ENCODE measurements around the gene ACTR2.
"Not testable (repeated sequence)": the region's sequence is repeated elsewhere in the genome, so short reads cannot be mapped to it uniquely, and the experiment has no call there.

ACTR2 gene

GRCh38 chr2:65316072-65316471 is 88.4 kb downstream of the ACTR2 start:
- peaks cover 7 to 13% of the 10 kb centered on the region in 2 experiments for H3K36me3 ChIP-seq (ENCODE audit: control insufficient read depth in 1 of 2, insufficient read depth in 2 of 2, low read length in 2 of 2)
- no peaks in the 10 kb centered on the region for H3K9me3 ChIP-seq (ENCODE audit: insufficient read depth, low read depth, low read length)
- no peak overlapping the region for H2BK12ac ChIP-seq (ENCODE audit: low read length)
- H3K4me1 ChIP-seq (ENCODE audit: control insufficient read depth in 1 of 2, insufficient read depth in 2 of 2, low read length in 2 of 2) = peaks cover 19 to 24% of the 10 kb centered on the region in 2 experiments
- no peak overlapping the region for H2AFZ ChIP-seq (ENCODE audit: insufficient read depth, low read length, poor library complexity)
- no peaks in the 10 kb centered on the region for H3K27me3 ChIP-seq (ENCODE audit: insufficient read depth, low read length)
- no peak overlapping the region for H3K9ac ChIP-seq (ENCODE audit: low read length)
- H3K4me3 ChIP-seq (ENCODE audit: low read depth, low read length) = no peak overlapping the region
- H3K79me1 ChIP-seq (ENCODE audit: low read length) = peaks cover 13% of the 10 kb centered on the region
- H3K79me2 ChIP-seq (ENCODE audit: control insufficient read depth, insufficient read depth, low read length, poor library complexity) = no peaks in the 10 kb centered on the region
- peak overlapping the region; percentile 39 for H3K27ac ChIP-seq (ENCODE audit: low read depth, low read length)
- H2BK120ac ChIP-seq (ENCODE audit: insufficient read depth, low read length, poor library complexity) = peak overlapping the region; percentile 23
- no peak overlapping the region for H4K8ac ChIP-seq (ENCODE audit: low read depth, low read length)
- no peak overlapping the region for H3K23ac ChIP-seq (ENCODE audit: low read length)
- H2AK5ac ChIP-seq (ENCODE audit: low read length) = no peak overlapping the region
- H4K91ac ChIP-seq (ENCODE audit: low read depth, low read length) = peak overlapping the region; percentile 53
- H4K12ac ChIP-seq (ENCODE audit: low read depth, low read length) = no peak overlapping the region
- H2BK5ac ChIP-seq (ENCODE audit: low read depth, low read length, poor library complexity) = peak overlapping the region; percentile 6
- no peak overlapping the region for H3K18ac ChIP-seq (ENCODE audit: low read length)
- no peak overlapping the region for H3K4ac ChIP-seq (ENCODE audit: low read depth, low read length)
- WGBS (ENCODE audit: extremely low coverage, insufficient coverage, insufficient read length) = no CpG with 5 or more reads among the region's 6 CpGs
- H3K4me2 ChIP-seq (ENCODE audit: low read length) = no peak overlapping the region
- no peak for DNase-seq
- no peak overlapping the region for H3K14ac ChIP-seq (ENCODE audit: low read length)

- H3K79me2 ChIP-seq (ENCODE audit: control insufficient read depth, insufficient read depth, low read length, poor library complexity); H4K12ac ChIP-seq (ENCODE audit: low read depth, low read length); H2AK5ac ChIP-seq (ENCODE audit: low read length); H3K27me3 ChIP-seq (ENCODE audit: insufficient read depth, low read length); H3K4ac ChIP-seq (ENCODE audit: low read depth, low read length); H4K91ac ChIP-seq (ENCODE audit: low read depth, low read length); H3K14ac ChIP-seq (ENCODE audit: low read length); H3K18ac ChIP-seq (ENCODE audit: low read length); DNase-seq; H2BK12ac ChIP-seq (ENCODE audit: low read length); H2BK5ac ChIP-seq (ENCODE audit: low read depth, low read length, poor library complexity); H2BK120ac ChIP-seq (ENCODE audit: insufficient read depth, low read length, poor library complexity); H3K4me3 ChIP-seq (ENCODE audit: low read depth, low read length); H3K9ac ChIP-seq (ENCODE audit: low read length); H2AFZ ChIP-seq (ENCODE audit: insufficient read depth, low read length, poor library complexity); H3K4me2 ChIP-seq (ENCODE audit: low read length); H3K9me3 ChIP-seq (ENCODE audit: insufficient read depth, low read depth, low read length); H4K8ac ChIP-seq (ENCODE audit: low read depth, low read length); H3K27ac ChIP-seq (ENCODE audit: low read depth, low read length); H3K23ac ChIP-seq (ENCODE audit: low read length): not testable (repeated sequence)
- Histone ChIP-seq H3K79me1 (ENCODE audit: low read length) (peaks cover 13% of the 10 kb centered on the region), H3K36me3 (ENCODE audit: control insufficient read depth in 1 of 2, insufficient read depth in 2 of 2, low read length in 2 of 2) (peaks cover 7 to 13% of the 10 kb centered on the region in 2 experiments), H3K4me1 (ENCODE audit: control insufficient read depth in 1 of 2, insufficient read depth in 2 of 2, low read length in 2 of 2) (peaks cover 19 to 24% of the 10 kb centered on the region in 2 experiments)
- WGBS (ENCODE audit: extremely low coverage, insufficient coverage, insufficient read length) = no CpG with 5 or more reads among the region's 7 CpGs
Measured at GRCh38 chr2:65317351-65317750, 89.7 kb downstream of the ACTR2 start.

GRCh38 chr2:65317841-65318240 is 90.2 kb downstream of the ACTR2 start:
- no peak overlapping the region for H2BK12ac ChIP-seq (ENCODE audit: low read length)
- peaks cover 19 to 24% of the 10 kb centered on the region in 2 experiments for H3K4me1 ChIP-seq (ENCODE audit: control insufficient read depth in 1 of 2, insufficient read depth in 2 of 2, low read length in 2 of 2)
- peaks cover 7 to 13% of the 10 kb centered on the region in 2 experiments for H3K36me3 ChIP-seq (ENCODE audit: control insufficient read depth in 1 of 2, insufficient read depth in 2 of 2, low read length in 2 of 2)
- H2BK5ac ChIP-seq (ENCODE audit: low read depth, low read length, poor library complexity) = no peak overlapping the region
- no peaks in the 10 kb centered on the region for H3K79me2 ChIP-seq (ENCODE audit: control insufficient read depth, insufficient read depth, low read length, poor library complexity)
- H2AFZ ChIP-seq (ENCODE audit: insufficient read depth, low read length, poor library complexity) = no peak overlapping the region
- H3K4me3 ChIP-seq (ENCODE audit: low read depth, low read length) = no peak overlapping the region
- no peak overlapping the region for H4K12ac ChIP-seq (ENCODE audit: low read depth, low read length)
- no peak overlapping the region for H3K18ac ChIP-seq (ENCODE audit: low read length)
- no peak overlapping the region for H2BK120ac ChIP-seq (ENCODE audit: insufficient read depth, low read length, poor library complexity)
- no peak overlapping the region for H3K4me2 ChIP-seq (ENCODE audit: low read length)
- H3K4ac ChIP-seq (ENCODE audit: low read depth, low read length) = no peak overlapping the region
- H3K14ac ChIP-seq (ENCODE audit: low read length) = no peak overlapping the region
- no peak overlapping the region for H3K9ac ChIP-seq (ENCODE audit: low read length)
- DNase-seq = no peak
- H4K8ac ChIP-seq (ENCODE audit: low read depth, low read length) = no peak overlapping the region
- H3K27me3 ChIP-seq (ENCODE audit: insufficient read depth, low read length) = no peaks in the 10 kb centered on the region
- no peak overlapping the region for H3K27ac ChIP-seq (ENCODE audit: low read depth, low read length)
- H4K91ac ChIP-seq (ENCODE audit: low read depth, low read length) = no peak overlapping the region
- WGBS (ENCODE audit: extremely low coverage, insufficient coverage, insufficient read length) = no CpG with 5 or more reads among the region's 7 CpGs
- no peaks in the 10 kb centered on the region for H3K9me3 ChIP-seq (ENCODE audit: insufficient read depth, low read depth, low read length)
- peaks cover 13% of the 10 kb centered on the region for H3K79me1 ChIP-seq (ENCODE audit: low read length)
- H3K23ac ChIP-seq (ENCODE audit: low read length) = no peak overlapping the region
- H2AK5ac ChIP-seq (ENCODE audit: low read length) = no peak overlapping the region

GRCh38 chr2:65319072-65319673 is 91.5 kb downstream of the ACTR2 start:
- no peak overlapping the region for H3K9ac ChIP-seq (ENCODE audit: low read length)
- peak overlapping the region; percentile 5 for H2BK120ac ChIP-seq (ENCODE audit: insufficient read depth, low read length, poor library complexity)
- H3K4ac ChIP-seq (ENCODE audit: low read depth, low read length) = no peak overlapping the region
- WGBS (ENCODE audit: extremely low coverage, insufficient coverage, insufficient read length) = no CpG with 5 or more reads among the region's 5 CpGs
- H4K12ac ChIP-seq (ENCODE audit: low read depth, low read length) = no peak overlapping the region
- peak overlapping the region; percentile 59 for H4K91ac ChIP-seq (ENCODE audit: low read depth, low read length)
- no peak for DNase-seq
- H3K14ac ChIP-seq (ENCODE audit: low read length) = peak overlapping the region; percentile 2
- no peaks in the 10 kb centered on the region for H3K27me3 ChIP-seq (ENCODE audit: insufficient read depth, low read length)
- peak overlapping the region; percentile 42 for H2BK12ac ChIP-seq (ENCODE audit: low read length)
- no peak overlapping the region for H3K4me3 ChIP-seq (ENCODE audit: low read depth, low read length)
- H3K4me1 ChIP-seq (ENCODE audit: control insufficient read depth in 1 of 2, insufficient read depth in 2 of 2, low read length in 2 of 2) = peaks cover 19 to 24% of the 10 kb centered on the region in 2 experiments
- H2AFZ ChIP-seq (ENCODE audit: insufficient read depth, low read length, poor library complexity) = no peak overlapping the region
- no peaks in the 10 kb centered on the region for H3K79me2 ChIP-seq (ENCODE audit: control insufficient read depth, insufficient read depth, low read length, poor library complexity)
- peak overlapping the region; percentile 34 for H2BK5ac ChIP-seq (ENCODE audit: low read depth, low read length, poor library complexity)
- H3K18ac ChIP-seq (ENCODE audit: low read length) = peak overlapping the region; percentile 42
- H3K79me1 ChIP-seq (ENCODE audit: low read length) = peaks cover 13% of the 10 kb centered on the region
- peaks cover 0 to 3% of the 10 kb centered on the region in 2 experiments for H3K36me3 ChIP-seq (ENCODE audit: control insufficient read depth in 1 of 2, insufficient read depth in 2 of 2, low read length in 2 of 2)
- H3K4me2 ChIP-seq (ENCODE audit: low read length) = no peak overlapping the region
- peak overlapping the region; percentile 13 for H4K8ac ChIP-seq (ENCODE audit: low read depth, low read length)
- no peak overlapping the region for H2AK5ac ChIP-seq (ENCODE audit: low read length)
- H3K23ac ChIP-seq (ENCODE audit: low read length) = no peak overlapping the region
- no peaks in the 10 kb centered on the region for H3K9me3 ChIP-seq (ENCODE audit: insufficient read depth, low read depth, low read length)
- peak overlapping the region; percentile 54 for H3K27ac ChIP-seq (ENCODE audit: low read depth, low read length)
